Endometrial microvascular endothelial cells (primary cell): ENCODE measurements around the gene MYRF. TPM values are rescaled to one million over a fixed set of nuclear protein-coding genes. Genes with fewer than 3 reads are reported as not detected.

Experiments
- in situ Hi-C: cut with HindIII; loops from 2 replicates; pipeline ENCODE4 v1.10.0; 2017; ENCODE audit warnings: low sequenced_read_pairs, low pct_unique_long_range_greater_than_20kb; ENCODE audit errors: inconsistent ontology term
- total RNA-seq: library from RNA; depleted of rRNA; stranded (reverse); fragments of >200 nt; gene quantifications from one replicate; pipeline ENCODE4 v1.2.3, GENCODE V29; 2015; ENCODE audit errors: inconsistent ontology term

The MYRF gene
- total RNA-seq, 1 donor from 2014 or later, result 13.7 TPM

DNA sequence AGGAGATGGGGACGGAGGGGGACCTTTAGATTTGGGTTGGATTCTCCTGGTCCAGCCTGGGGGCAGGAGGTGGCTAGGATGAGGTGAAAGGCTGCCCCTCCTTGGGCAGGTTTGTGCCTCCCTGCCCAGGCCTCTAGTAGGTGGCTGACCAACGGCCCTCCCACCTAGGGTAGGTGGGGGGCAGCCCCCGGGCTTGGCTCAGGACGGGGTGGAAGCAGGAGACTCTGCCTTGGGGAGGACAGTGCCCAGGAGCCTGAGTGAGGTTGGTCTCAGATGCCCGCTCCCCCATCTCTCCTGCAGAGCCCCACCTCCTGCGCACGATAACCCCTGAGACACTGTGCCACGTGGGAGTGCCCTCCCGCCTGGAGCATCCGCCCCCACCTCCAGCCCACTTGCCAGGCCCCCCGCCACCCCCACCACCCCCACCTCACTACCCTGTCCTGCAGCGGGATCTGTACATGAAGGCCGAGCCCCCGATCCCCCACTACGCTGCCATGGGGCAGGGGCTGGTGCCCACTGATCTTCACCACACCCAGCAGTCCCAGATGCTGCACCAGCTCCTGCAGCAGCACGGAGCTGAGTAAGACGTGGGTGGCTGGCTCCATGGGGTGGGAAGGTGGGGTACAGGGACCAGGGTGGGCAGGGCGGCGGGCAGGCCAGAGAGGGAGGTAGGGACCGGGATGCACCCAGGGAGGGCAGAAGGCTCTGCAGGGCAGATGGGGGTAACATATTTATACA lies 17.7 kb downstream of the MYRF start:
- in situ Hi-C loops, result no loop called here

DNA sequence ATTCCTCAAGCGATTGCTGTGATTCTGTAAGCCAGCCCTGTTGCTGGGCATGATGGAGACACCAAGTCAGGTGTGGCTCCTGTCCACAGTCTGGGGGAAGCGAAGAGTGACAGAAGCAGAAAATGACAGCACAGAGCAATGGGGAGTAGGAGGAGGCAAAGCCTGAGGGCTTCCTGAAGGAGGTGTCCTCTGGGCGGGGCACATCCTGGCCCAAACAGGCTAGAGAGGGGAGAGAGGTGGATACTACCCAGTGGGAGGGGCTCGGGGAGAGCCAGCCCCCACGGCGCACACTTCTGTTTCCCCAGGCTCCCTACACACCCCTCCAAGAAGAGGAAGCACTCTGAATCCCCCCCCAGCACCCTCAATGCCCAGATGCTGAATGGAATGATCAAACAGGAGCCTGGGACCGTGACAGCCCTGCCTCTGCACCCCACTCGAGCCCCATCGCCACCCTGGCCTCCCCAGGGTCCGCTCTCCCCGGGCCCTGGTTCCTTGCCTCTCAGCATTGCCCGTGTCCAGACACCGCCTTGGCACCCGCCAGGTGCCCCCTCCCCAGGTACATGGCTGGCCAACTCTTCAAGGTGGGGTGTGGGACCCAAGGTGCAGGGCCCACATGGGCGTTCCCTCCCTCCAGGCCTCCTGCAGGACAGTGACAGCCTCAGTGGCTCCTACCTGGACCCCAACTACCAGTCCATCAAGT lies 18.9 kb downstream of the MYRF start:
- in situ Hi-C loops, result no loop called here

DNA sequence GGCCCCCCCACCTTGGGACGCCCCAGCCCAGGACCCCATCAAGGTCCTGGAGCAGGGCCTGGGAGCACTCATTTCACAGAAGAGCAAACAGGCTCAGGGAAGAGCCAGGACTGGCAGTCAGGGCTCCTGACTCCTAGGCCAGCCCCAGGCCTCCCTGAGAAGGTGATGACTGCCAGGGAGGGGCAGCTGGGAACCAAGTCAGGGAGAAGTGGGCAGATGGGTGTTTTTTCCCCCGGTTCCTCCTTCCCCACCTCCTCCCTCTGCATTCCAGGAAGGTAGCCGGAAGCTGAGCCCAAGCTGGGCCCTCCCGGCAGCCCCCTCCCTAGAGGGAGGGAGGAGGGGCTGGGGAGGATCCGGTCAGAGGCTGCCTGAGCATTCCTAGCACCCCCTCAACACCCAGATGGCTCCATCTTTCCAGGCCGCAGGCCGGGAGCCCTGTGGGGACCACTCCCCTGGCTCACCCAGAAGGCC lies 19.6 kb downstream of the MYRF start:
- in situ Hi-C loops, result no loop called here

DNA sequence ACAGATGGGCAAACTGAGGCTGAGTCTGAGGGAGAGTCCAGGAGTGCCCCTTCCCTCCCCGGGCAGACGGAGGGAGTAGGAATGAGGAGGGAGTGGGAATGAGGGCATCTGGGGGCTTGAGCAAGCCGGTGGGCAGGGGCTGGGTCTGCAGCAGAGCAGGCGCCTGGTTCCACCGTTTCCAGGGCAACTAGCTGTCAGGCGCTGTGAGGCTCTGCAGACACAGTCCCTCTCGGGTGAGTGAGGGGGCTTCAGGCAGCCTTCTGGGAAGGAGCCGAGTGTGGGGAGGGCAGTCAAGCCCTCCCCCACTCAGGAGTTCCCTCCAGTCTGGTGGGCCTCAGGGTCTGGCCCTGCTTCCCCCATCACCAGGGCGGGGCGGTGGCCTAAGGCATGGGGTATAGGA lies 20.9 kb downstream of the MYRF start:
- in situ Hi-C loops, result no loop called here

DNA sequence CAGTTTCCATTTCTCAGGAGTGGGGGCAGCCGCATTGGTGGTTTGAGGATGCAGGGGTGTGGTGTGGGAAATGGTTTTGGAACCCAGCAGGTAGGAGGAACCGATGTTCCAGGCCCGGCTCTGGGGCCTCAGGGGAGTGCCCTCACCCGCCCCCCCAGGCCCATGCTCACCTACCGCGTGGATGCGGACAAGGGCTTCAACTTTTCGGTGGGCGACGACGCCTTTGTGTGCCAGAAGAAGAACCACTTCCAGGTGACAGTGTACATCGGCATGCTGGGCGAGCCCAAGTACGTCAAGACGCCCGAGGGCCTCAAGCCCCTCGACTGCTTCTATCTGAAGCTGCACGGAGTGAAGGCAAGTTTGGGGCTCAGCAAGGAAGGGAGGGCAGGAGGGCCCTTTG lies 21.4 kb downstream of the MYRF start:
- in situ Hi-C loops, result no loop called here

DNA sequence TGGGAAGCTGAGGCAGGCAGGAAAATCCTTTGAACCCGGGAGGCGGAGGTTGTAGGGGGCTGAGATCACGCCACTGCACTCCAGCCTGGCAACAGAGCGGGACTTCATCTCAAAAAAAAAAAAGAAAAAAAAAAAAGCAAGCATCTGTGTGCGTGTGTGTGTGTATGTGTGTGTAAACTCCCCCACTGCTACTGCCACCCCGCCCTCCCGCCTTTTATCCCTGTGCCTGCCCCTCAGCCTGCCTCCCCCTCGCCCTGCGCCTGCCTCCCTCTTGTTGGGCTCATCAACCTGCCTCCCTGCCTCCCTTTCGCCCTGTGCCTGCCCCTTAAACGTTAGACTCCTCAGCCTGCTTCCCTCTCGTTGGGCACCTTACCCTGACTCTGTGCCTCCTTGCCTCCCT lies 22.0 kb downstream of the MYRF start:
- in situ Hi-C loops, result no loop called here

DNA sequence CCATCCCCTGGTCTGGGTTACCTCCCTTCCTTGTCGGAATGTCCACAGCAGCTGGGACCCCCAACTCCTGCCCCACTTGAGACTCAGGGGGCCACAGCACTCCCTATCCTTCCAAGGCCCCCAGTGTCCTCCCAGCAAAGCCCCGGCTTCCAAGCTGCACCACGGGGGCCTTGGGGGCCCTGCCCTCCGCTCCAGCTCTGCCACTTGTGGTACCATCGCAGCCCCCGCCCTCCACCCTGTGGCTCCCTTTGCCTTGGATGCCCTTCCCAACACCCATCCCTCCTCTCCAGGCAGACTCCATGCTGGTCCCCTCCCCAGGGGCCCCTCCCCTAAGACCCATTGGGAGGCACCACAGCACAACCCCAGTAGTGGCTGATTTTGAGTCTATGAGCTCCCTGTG lies 22.7 kb downstream of the MYRF start:
- in situ Hi-C loops, result loop anchor here (25.0 kb wide), 1 partner anchor 312 kb away; no protein-coding TSS in a partner anchor

DNA sequence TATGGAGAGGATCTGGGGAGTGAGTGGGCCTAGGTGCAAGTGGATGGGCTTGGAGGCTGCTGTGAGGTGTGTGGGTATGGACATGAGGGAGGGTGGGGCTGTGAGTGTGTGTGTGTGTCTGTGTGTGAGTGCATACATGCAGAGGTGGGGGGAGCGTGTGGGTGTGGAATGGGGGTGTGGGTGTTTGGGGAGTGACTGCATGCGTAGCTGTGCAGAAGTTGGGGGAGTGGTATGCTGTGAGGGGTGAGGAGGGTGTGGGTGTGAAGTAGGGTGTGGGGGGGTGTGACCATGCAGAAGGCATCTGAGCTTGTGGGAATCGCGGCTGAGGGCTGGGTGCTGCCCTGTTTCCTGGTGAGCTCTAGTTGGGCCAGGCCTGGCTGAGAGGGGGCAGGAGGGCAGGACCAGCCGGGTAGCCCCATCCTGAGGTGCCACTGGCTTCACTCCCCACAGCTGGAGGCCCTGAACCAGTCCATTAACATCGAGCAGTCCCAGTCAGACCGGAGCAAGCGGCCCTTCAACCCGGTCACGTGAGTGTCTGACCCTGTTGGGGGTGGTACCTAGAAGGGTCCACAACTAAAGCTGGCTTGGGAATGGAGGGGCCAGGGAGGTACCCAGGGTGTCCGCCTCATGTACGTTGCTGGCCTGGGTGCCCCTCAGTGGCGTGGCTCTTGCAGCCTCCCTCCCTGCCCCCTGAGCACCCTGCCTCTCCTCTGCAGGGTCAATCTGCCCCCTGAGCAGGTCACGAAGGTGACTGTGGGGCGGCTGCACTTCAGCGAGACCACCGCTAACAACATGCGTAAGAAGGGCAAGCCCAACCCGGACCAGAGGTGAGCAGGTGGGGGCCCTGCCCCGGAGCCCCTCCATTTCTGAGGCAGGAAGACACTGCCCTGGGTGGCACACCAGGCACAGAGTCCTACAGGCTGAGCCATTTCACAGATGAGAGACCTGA lies 23.4 kb downstream of the MYRF start:
- in situ Hi-C loops, result loop anchor here (25.0 kb wide), 1 partner anchor 311 kb away; no protein-coding TSS in a partner anchor

DNA sequence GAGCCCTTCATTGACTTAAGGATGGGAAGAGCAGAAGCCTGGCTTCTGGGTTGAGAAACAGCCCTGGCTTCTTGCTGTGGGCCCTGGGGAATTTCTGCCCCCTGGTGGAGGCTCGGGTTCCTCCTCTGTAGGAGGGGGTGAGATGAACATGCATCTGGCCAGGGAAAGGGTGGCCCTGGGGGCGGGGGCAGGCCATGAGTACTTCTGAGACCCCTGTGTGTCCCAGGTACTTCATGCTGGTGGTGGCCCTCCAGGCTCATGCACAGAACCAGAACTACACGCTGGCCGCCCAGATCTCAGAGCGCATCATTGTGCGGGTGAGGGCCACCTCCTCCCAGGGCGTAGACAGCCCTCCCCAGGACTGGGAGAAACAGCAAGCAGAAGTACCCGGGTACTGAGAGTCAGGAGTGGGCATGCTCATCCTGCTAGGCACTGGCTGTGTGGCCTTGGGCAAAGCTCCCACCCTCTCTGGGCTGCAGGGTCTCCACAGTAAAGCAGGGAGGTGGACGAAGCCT lies 24.2 kb downstream of the MYRF start:
- in situ Hi-C loops, result loop anchor here (25.0 kb wide), 1 partner anchor 311 kb away; no protein-coding TSS in a partner anchor

DNA sequence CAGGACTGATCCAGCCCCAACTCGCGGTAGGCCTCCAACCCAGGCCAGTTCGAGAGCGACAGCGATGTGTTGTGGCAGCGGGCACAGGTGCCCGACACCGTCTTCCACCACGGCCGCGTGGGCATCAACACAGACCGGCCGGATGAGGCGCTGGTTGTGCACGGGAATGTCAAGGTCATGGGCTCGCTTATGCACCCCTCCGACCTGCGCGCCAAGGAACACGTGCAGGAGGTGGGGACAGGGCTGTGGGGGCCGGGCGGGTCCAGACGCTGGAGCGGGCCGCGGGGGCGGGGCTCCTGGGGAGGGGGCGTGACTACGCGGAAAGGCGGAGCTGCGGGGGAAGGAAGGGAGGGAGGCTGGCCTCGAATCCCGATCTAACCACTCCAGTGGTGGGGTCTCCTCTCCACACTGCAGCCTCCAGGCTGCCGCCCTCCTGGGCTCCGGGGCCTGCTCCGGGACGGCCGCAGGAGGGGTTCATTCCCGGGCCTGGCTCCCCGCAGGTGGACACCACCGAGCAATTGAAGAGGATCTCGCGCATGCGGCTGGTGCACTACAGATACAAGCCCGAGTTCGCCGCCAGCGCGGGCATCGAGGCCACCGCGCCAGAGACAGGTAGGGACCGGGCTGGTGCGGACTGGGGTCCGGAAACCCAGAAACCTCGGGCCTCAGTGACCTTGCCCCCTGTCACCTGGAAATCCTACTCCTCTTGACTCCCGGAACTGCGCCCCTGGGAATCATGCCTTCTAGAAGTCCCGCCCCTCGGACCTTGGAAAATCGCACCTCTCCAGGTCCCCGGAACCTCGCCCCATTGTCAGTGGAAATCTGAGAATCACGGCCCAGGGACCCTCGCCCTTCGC lies 25.0 kb downstream of the MYRF start:
- in situ Hi-C loops, result loop anchor here (25.0 kb wide), 1 partner anchor 310 kb away; no protein-coding TSS in a partner anchor

DNA sequence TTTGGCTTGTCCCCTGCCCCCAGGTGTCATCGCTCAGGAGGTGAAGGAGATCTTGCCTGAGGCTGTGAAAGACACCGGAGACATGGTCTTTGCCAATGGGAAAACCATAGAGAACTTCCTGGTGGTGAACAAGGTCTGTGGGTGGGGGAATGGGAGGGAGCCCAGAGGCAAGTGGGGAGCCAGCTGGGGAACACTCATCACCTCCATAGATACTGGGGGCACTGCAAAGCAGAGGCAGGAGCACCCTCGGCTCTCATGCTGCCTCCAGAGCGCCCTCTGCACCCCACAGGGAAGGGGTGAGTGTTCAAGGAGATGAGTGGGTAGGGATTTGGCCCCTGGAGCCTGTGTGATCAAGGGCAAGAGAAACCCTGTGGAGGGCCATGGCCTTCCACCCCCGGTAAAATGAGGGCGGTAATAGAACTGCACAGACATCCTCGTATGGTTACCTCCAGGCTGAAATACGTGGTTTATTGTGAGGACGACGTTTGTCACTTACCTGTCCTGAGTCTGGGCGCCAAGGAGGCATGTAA lies 26.0 kb downstream of the MYRF start:
- in situ Hi-C loops, result loop anchor here (25.0 kb wide), 1 partner anchor 309 kb away; no protein-coding TSS in a partner anchor

DNA sequence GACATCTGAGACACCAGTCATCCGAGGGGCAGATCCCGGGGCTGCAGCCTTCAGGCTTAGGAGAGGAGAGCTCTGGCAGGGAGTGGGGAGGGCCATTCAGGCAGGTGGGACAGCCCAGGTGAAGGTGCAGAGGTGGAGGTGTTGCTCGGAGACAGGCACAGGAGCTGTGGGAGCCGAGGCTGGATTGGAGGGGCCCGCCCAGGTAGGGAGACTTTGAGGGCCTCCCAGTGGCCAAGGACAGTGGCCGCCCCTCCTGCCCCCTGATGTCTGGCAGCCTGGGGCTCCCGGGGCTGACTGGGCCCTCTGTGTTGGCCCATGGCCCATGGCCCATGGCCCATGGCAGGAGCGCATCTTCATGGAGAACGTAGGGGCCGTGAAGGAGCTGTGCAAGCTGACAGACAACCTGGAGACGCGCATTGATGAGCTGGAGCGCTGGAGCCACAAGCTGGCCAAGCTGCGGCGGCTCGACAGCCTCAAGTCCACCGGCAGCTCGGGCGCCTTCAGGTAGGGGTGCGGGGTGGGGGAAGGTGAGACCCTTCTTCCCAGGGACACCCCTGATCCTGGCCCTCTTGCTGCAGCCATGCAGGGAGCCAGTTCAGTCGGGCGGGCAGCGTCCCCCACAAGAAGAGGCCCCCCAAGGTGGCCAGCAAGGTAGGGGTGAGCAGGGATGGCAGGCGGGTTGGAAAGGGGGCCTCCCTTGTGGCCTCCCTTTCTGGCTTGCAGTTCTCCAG lies 26.6 kb downstream of the MYRF start:
- in situ Hi-C loops, result loop anchor here (25.0 kb wide), 1 partner anchor 308 kb away; no protein-coding TSS in a partner anchor

DNA sequence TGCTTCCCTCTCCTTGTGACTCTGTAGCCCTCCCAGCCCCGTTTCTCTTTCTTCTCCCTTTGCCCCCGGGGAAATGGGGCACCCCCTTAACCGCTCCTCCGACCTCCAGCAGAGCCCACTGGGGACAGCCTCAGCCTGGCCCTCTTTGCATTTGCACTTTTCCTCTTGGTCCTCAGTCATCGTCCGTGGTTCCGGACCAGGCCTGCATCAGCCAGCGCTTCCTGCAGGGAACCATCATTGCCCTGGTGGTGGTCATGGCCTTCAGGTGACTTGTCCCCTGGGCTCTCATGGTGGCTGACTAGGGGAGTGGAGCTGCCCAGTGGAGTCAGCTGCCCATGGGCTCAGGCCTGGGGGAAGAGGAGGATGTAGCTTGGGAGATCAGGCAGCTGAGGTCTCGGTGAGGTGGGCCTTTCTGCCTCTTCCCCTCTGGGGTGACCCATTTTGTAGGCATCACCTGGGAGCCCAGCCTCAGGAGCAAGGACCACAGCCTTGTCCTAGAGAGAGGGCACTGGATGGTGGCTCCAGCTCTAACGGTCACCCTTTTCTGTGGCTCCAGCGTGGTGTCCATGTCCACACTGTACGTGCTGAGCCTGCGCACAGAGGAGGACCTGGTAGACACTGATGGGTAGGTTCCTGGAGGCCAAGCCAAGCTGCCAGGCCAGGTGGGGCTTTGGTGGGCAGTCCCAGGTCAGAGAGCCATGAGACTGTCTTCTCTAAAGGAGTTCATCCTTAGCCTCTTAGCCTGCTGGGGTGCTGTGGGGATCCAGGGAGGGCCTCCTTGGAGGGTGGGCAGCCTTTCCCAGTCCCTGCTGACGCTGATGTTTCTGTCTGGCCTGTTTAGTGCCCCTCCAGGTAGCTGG lies 27.5 kb downstream of the MYRF start:
- in situ Hi-C loops, result loop anchor here (25.0 kb wide), 1 partner anchor 307 kb away; no protein-coding TSS in a partner anchor

DNA sequence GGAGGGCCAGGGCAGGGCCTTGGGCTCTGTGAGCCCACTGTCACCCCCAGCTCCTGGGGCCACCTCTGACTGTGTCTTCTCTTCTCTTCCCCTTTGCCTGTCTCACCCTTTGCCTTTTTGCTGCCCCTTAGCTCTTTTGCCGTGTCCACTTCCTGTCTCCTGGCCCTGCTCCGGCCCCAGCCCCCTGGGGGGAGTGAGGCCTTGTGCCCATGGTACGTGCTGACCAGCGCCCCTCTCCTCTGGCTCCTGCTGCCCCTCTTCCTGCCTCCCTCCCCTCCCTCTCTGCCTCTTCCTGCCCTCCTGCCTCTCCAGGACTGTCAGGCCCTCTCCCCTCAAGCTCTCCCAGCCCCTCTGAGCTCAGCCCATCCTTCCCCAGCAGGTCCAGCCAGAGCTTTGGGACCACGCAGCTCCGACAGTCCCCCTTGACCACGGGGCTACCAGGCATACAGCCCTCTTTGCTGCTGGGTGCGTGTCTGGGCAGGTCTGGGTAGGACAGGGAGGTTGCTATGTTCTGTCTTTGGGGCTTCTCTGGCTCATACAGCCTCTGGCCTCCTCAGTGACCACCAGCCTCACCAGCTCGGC lies 28.2 kb downstream of the MYRF start:
- in situ Hi-C loops, result loop anchor here (25.0 kb wide), 1 partner anchor 307 kb away; no protein-coding TSS in a partner anchor

DNA sequence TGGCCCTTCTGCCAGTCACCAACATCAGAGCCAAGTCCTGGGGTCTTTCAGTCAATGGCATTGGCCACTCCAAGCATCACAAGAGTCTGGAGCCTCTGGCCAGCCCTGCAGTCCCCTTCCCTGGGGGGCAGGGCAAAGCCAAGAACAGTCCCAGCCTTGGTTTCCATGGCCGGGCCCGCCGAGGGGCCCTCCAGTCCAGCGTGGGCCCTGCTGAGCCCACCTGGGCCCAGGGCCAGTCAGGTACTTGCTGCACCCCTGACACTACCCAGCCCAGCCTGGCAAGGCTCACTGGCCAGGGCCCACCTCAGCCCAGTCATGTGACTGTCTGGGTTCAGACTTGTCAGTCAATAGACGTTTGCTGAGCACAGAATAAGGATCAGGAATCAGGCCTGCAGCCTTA lies 29.1 kb downstream of the MYRF start:
- in situ Hi-C loops, result loop anchor here (25.0 kb wide), 1 partner anchor 306 kb away; no protein-coding TSS in a partner anchor

DNA sequence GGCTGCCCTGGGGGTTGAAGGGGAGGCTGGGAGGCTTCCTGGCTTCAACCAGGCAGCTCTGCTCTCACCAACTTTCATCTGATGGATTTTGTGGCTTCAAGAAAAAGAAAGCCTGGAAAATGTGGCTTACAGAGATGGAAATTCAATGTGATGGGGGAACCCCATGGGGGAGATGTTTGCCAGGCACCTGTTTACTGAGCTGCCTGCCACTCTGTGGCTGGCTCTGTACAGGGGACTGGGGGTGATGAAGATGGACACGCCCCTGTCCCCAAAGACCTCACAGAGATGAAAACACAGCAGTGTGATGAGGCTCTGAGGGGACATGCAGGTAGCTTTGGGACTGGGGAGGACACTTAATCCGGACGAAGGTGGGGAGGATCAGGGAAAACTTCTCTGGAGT lies 29.9 kb downstream of the MYRF start:
- in situ Hi-C loops, result loop anchor here (25.0 kb wide), 1 partner anchor 305 kb away; no protein-coding TSS in a partner anchor
